Thymus (tissue), 11 donors: ENCODE data around the gene PLP2. TPM values are rescaled to one million over a fixed set of nuclear protein-coding genes. Genes with fewer than 3 reads are reported as not detected.

Experiments
- DNase-seq, 9 donors: peaks; one replicate each; pipeline ENCODE4 v3.0.0-alpha.2; 2013; ENCODE audit warnings: low spot score in 9 of 9, low read depth in 6 of 9, missing footprints in 1 of 9
- H3K27ac ChIP-seq, 2 donors: one replicate each; pipeline ENCODE4 v1.5.1; 2013; ENCODE audit warnings: control low read depth in 1 of 2, low read depth in 1 of 2, low read length in 1 of 2, mild to moderate bottlenecking in 1 of 2, moderate library complexity in 1 of 2
- H3K27me3 ChIP-seq, 2 donors: one replicate each; pipeline ENCODE4 v1.5.1; 2013; ENCODE audit warnings: low read length in 1 of 2; ENCODE audit not compliant: control insufficient read depth in 2 of 2, insufficient read depth in 1 of 2
- H3K36me3 ChIP-seq, 2 donors: one replicate each; pipeline ENCODE4 v1.5.1; 2013; ENCODE audit warnings: low read length in 1 of 2, mild to moderate bottlenecking in 1 of 2, moderate library complexity in 1 of 2; ENCODE audit not compliant: control insufficient read depth in 2 of 2, insufficient read depth in 2 of 2
- H3K4me1 ChIP-seq, 2 donors: one replicate each; pipeline ENCODE4 v1.5.1; 2013; ENCODE audit warnings: low read length in 2 of 2; ENCODE audit not compliant: control insufficient read depth in 2 of 2, insufficient read depth in 2 of 2
- H3K4me3 ChIP-seq, 2 donors: one replicate each; pipeline ENCODE4 v1.5.1; 2013; ENCODE audit warnings: low read length in 2 of 2, control low read depth in 1 of 2, mild to moderate bottlenecking in 1 of 2
- H3K9me3 ChIP-seq, 2 donors: one replicate each; pipeline ENCODE4 v1.5.1; 2013; ENCODE audit warnings: low read length in 1 of 2, mild to moderate bottlenecking in 1 of 2; ENCODE audit not compliant: control insufficient read depth in 2 of 2, insufficient read depth in 1 of 2
- WGBS: extraction: QIAGEN DNeasy Blood & Tissue Kit; methylation state at CpG from one replicate; pipeline ENCODE4 v1.1.7; 2013; 5-methylcytosine and 5-hydroxymethylcytosine counted together
- polyA plus RNA-seq: library from polyadenylated mRNA; stranded (reverse); fragments of 200-250 nt; gene quantifications from one replicate; pipeline ENCODE4 v1.2.3, GENCODE V29; 2013
- total RNA-seq: library from RNA; stranded (reverse); fragments of 120-200 nt; gene quantifications from one replicate; pipeline ENCODE4 v1.2.4, GENCODE V29; 2013
- donor health status: healthy.

The PLP2 gene
- total and polyA plus RNA-seq, 2 donors, result 36.6 to 130 TPM

- Histone ChIP-seq H3K4me3 (no peak overlapping the region), H3K36me3 (peaks cover 34 to 38% of the 10 kb centered on the region in 2 donors), H3K4me1 (peaks cover 0 to under 1% of the 10 kb centered on the region in 2 donors), H3K27ac (no peak overlapping the region), H3K27me3 (no peaks in the 10 kb centered on the region), H3K9me3 (peaks cover 0 to 9% of the 10 kb centered on the region in 2 donors)
- DNase-seq, result no peak
- WGBS, result 94% methylated on average over 3 of the region's 3 CpGs
Observed at GRCh38 chrX:49178537-49178936, 6.8 kb downstream of the PLP2 start.

GRCh38 chrX:49179358-49179757 lies 7.7 kb downstream of the PLP2 start:
- H3K4me3 ChIP-seq, result no peak overlapping the region
- H3K27me3 ChIP-seq, result no peaks in the 10 kb centered on the region
- no peak overlapping the region for H3K27ac ChIP-seq
- H3K9me3 ChIP-seq, result peaks cover 0 to 9% of the 10 kb centered on the region in 2 donors
- H3K36me3 ChIP-seq, result peaks cover 28 to 33% of the 10 kb centered on the region in 2 donors
- DNase-seq, result no peak
- WGBS, result 94% methylated on average over 2 of the region's 2 CpGs
- H3K4me1 ChIP-seq, result peaks cover 0 to 2% of the 10 kb centered on the region in 2 donors

- Histone ChIP-seq H3K36me3 (peaks cover 10 to 12% of the 10 kb centered on the region in 2 donors), H3K9me3 (peaks cover 0 to 8% of the 10 kb centered on the region in 2 donors), H3K4me3 (no peak overlapping the region), H3K27me3 (no peaks in the 10 kb centered on the region), H3K4me1 (peaks cover 4 to 21% of the 10 kb centered on the region in 2 donors), H3K27ac (peak overlapping the region in 1 of 2 donors; percentile 40)
- DNase-seq, result no peak
- WGBS, result 97% methylated on average over 18 of the region's 18 CpGs
Observed at GRCh38 chrX:49183701-49184281, 12.1 kb downstream of the PLP2 start.

GRCh38 chrX:49184294-49185281 lies 12.9 kb downstream of the PLP2 start:
- DNase-seq, result no peak
- 31% methylated on average over 45 of the region's 46 CpGs for WGBS
- Histone ChIP-seq H3K4me1 (peaks cover 4 to 21% of the 10 kb centered on the region in 2 donors), H3K4me3 (peak overlapping the region; percentile 30 to 35), H3K27ac (peak overlapping the region in 1 of 2 donors; percentile 43), H3K36me3 (peaks cover 4 to 6% of the 10 kb centered on the region in 2 donors), H3K9me3 (peaks cover 0 to 8% of the 10 kb centered on the region in 2 donors), H3K27me3 (no peaks in the 10 kb centered on the region)

- peak in 3 of 9 donors; percentile 55 to 78 (median 66) for DNase-seq
- WGBS, result 17% methylated on average over 62 of the region's 62 CpGs
- Histone ChIP-seq H3K36me3 (peaks cover 4% of the 10 kb centered on the region in 2 donors), H3K9me3 (peaks cover 0 to 8% of the 10 kb centered on the region in 2 donors), H3K27me3 (no peaks in the 10 kb centered on the region), H3K4me1 (peaks cover 4 to 21% of the 10 kb centered on the region in 2 donors), H3K4me3 (peak within 1 kb of the TSS; percentile 50 to 63), H3K27ac (peak within 1 kb of the TSS; percentile 26 to 53)
Observed at GRCh38 chrX:49186125-49187027, 14.7 kb downstream of the PLP2 start, which contains the start of gene PRICKLE3. PRICKLE3 (minus strand) TSS chrX:49186373; CDS start chrX:49186297, 76 bp downstream.

- DNase-seq, result no peak
- peaks cover 0 to 8% of the 10 kb centered on the region in 2 donors for H3K9me3 ChIP-seq
- no peaks in the 10 kb centered on the region for H3K27me3 ChIP-seq
- H3K4me1 ChIP-seq, result peaks cover 4 to 21% of the 10 kb centered on the region in 2 donors
- no peak overlapping the region for H3K27ac ChIP-seq
- peaks cover 4% of the 10 kb centered on the region in 2 donors for H3K36me3 ChIP-seq
- 90% methylated on average over 15 of the region's 15 CpGs for WGBS
- no peak overlapping the region for H3K4me3 ChIP-seq
Observed at GRCh38 chrX:49187028-49187394, 15.3 kb downstream of the PLP2 start.

- H3K36me3 ChIP-seq, result peaks cover 4% of the 10 kb centered on the region in 2 donors
- peaks cover 4 to 26% of the 10 kb centered on the region in 2 donors for H3K4me1 ChIP-seq
- peak overlapping the region in 1 of 2 donors; percentile 31 for H3K27ac ChIP-seq
- 96% methylated on average over 10 of the region's 10 CpGs for WGBS
- H3K9me3 ChIP-seq, result peaks cover 0 to 8% of the 10 kb centered on the region in 2 donors
- DNase-seq, result no peak
- H3K4me3 ChIP-seq, result no peak overlapping the region
- H3K27me3 ChIP-seq, result no peaks in the 10 kb centered on the region
Observed at GRCh38 chrX:49187526-49187925, 15.8 kb downstream of the PLP2 start.

GRCh38 chrX:49188468-49189076 lies 16.9 kb downstream of the PLP2 start:
- WGBS, result 89% methylated on average over 8 of the region's 8 CpGs

More at GRCh38 chrX:49188468-49189076, 16.9 kb downstream of the PLP2 start:
- H3K9me3 ChIP-seq, result peaks cover 0 to 8% of the 10 kb centered on the region in 2 donors
- DNase-seq, result no peak
- H3K27me3 ChIP-seq, result no peaks in the 10 kb centered on the region
- no peak overlapping the region for H3K27ac ChIP-seq
- H3K4me3 ChIP-seq, result no peak overlapping the region
- H3K36me3 ChIP-seq, result no peaks in the 10 kb centered on the region
- H3K4me1 ChIP-seq, result peaks cover 4 to 37% of the 10 kb centered on the region in 2 donors
